ENCODE results near the gene PARD3. TPM values are rescaled to one million over a fixed set of nuclear protein-coding genes. Genes with fewer than 3 reads are reported as not detected.

The PARD3 gene
- total and polyA plus RNA-seq, 2 experiments from 2014 or later = 6.3 to 21.2 TPM

GRCh38 chr10:34310234-34310633 is 504.9 kb downstream of the PARD3 start:
- DNase-seq = no peak
- 88 to 90% methylated on average over 4 of the region's 4 CpGs for WGBS, 2 experiments (ENCODE audit: low coverage in 1 of 2, low lambda C conversion rate in 2 of 2, missing lambda C conversion rate in 2 of 2)
- in situ Hi-C loops (cut with MboI) = no loop called here

GRCh38 chr10:34305189-34305588 is 509.9 kb downstream of the PARD3 start:
- 96 to 98% methylated on average over 6 of the region's 6 CpGs for WGBS, 2 experiments (ENCODE audit: low coverage in 1 of 2, low lambda C conversion rate in 2 of 2, missing lambda C conversion rate in 2 of 2)
- H4K20me1 ChIP-seq (ENCODE audit: insufficient read depth) = no peaks in the 10 kb centered on the region
- no peaks in the 10 kb centered on the region for H3K4me1 ChIP-seq (ENCODE audit: insufficient read depth)
- H3K27ac ChIP-seq = no peak overlapping the region
- no peaks in the 10 kb centered on the region for H3F3A ChIP-seq (ENCODE audit: insufficient read depth)
- in situ Hi-C loops (cut with MboI) = no loop called here
- no peak overlapping the region for H2AFZ ChIP-seq
- H3K27me3 ChIP-seq (replicated peaks; ENCODE audit: insufficient read depth) = no peaks in the 10 kb centered on the region
- no peaks in the 10 kb centered on the region for H3K9me3 ChIP-seq (ENCODE audit: low read depth)
- H3K9me2 ChIP-seq (ENCODE audit: insufficient read depth) = no peaks in the 10 kb centered on the region
- H3K9ac ChIP-seq = no peak overlapping the region
- no peaks in the 10 kb centered on the region for H3K79me2 ChIP-seq (ENCODE audit: insufficient read depth)
- DNase-seq = no peak
- TF ChIP-seq EZH2phosphoT487 (IDR thresholded peaks at IDR 0.05; ENCODE audit: insufficient read depth, low read depth) (no peak), EZH2 (IDR thresholded peaks at IDR 0.05; ENCODE audit: insufficient read depth, poor library complexity, severe bottlenecking) (no peak)
- no peak overlapping the region for H3K4me3 ChIP-seq
- no peak overlapping the region for H3K4me2 ChIP-seq (ENCODE audit: unreplicated experiment)
- H3K36me3 ChIP-seq (ENCODE audit: low read depth) = no peaks in the 10 kb centered on the region

More at GRCh38 chr10:34310234-34310633, 504.9 kb downstream of the PARD3 start:
- no peaks in the 10 kb centered on the region for H3K36me3 ChIP-seq (ENCODE audit: low read depth)
- H3K4me3 ChIP-seq = no peak overlapping the region
- H4K20me1 ChIP-seq (ENCODE audit: insufficient read depth) = no peaks in the 10 kb centered on the region
- no peak overlapping the region for H2AFZ ChIP-seq
- H3F3A ChIP-seq (ENCODE audit: insufficient read depth) = no peaks in the 10 kb centered on the region
- TF ChIP-seq EZH2 (IDR thresholded peaks at IDR 0.05; ENCODE audit: insufficient read depth, poor library complexity, severe bottlenecking) (no peak), EZH2phosphoT487 (IDR thresholded peaks at IDR 0.05; ENCODE audit: insufficient read depth, low read depth) (no peak)
- H3K9me3 ChIP-seq (ENCODE audit: low read depth) = no peaks in the 10 kb centered on the region
- no peaks in the 10 kb centered on the region for H3K4me1 ChIP-seq (ENCODE audit: insufficient read depth)
- H3K27ac ChIP-seq = no peak overlapping the region
- no peaks in the 10 kb centered on the region for H3K27me3 ChIP-seq (replicated peaks; ENCODE audit: insufficient read depth)
- no peaks in the 10 kb centered on the region for H3K79me2 ChIP-seq (ENCODE audit: insufficient read depth)
- no peak overlapping the region for H3K9ac ChIP-seq
- H3K9me2 ChIP-seq (ENCODE audit: insufficient read depth) = no peaks in the 10 kb centered on the region
- no peak overlapping the region for H3K4me2 ChIP-seq (ENCODE audit: unreplicated experiment)

GRCh38 chr10:34303022-34303421 is 512.1 kb downstream of the PARD3 start:
- H3K27me3 ChIP-seq (replicated peaks; ENCODE audit: insufficient read depth) = no peaks in the 10 kb centered on the region
- H3K27ac ChIP-seq = no peak overlapping the region
- no peaks in the 10 kb centered on the region for H3K9me3 ChIP-seq (ENCODE audit: low read depth)
- H3K9me2 ChIP-seq (ENCODE audit: insufficient read depth) = no peaks in the 10 kb centered on the region
- H4K20me1 ChIP-seq (ENCODE audit: insufficient read depth) = no peaks in the 10 kb centered on the region
- H3K4me2 ChIP-seq (ENCODE audit: unreplicated experiment) = no peak overlapping the region
- no peak overlapping the region for H2AFZ ChIP-seq
- H3K36me3 ChIP-seq (ENCODE audit: low read depth) = no peaks in the 10 kb centered on the region
- no peak for DNase-seq
- TF ChIP-seq EZH2 (IDR thresholded peaks at IDR 0.05; ENCODE audit: insufficient read depth, poor library complexity, severe bottlenecking) = no peak
- in situ Hi-C loops (cut with MboI) = no loop called here
- H3F3A ChIP-seq (ENCODE audit: insufficient read depth) = peaks cover 7% of the 10 kb centered on the region; the same call in 1 of the 2 replicates
- peaks cover 9% of the 10 kb centered on the region for H3K4me1 ChIP-seq (ENCODE audit: insufficient read depth)
- H3K9ac ChIP-seq = no peak overlapping the region
- WGBS, 2 experiments (ENCODE audit: low coverage in 1 of 2, low lambda C conversion rate in 2 of 2, missing lambda C conversion rate in 2 of 2) = 94 to 100% methylated on average over 2 of the region's 2 CpGs
- H3K79me2 ChIP-seq (ENCODE audit: insufficient read depth) = no peaks in the 10 kb centered on the region
- no peak overlapping the region for H3K4me3 ChIP-seq

- Histone ChIP-seq H3K9ac (no peak overlapping the region), H3F3A (ENCODE audit: insufficient read depth) (peaks cover 7% of the 10 kb centered on the region; the same call in 1 of the 2 replicates), H3K27me3 (replicated peaks; ENCODE audit: insufficient read depth) (no peaks in the 10 kb centered on the region), H3K27ac (no peak overlapping the region), H3K4me3 (no peak overlapping the region), H2AFZ (no peak overlapping the region), H4K20me1 (ENCODE audit: insufficient read depth) (no peaks in the 10 kb centered on the region), H3K9me3 (ENCODE audit: low read depth) (no peaks in the 10 kb centered on the region), H3K4me2 (ENCODE audit: unreplicated experiment) (peak overlapping the region; percentile 51), H3K9me2 (ENCODE audit: insufficient read depth) (no peaks in the 10 kb centered on the region), H3K4me1 (ENCODE audit: insufficient read depth) (peaks cover 9% of the 10 kb centered on the region), H3K36me3 (ENCODE audit: low read depth) (no peaks in the 10 kb centered on the region), H3K79me2 (ENCODE audit: insufficient read depth) (no peaks in the 10 kb centered on the region)
- WGBS, 2 experiments (ENCODE audit: low coverage in 1 of 2, low lambda C conversion rate in 2 of 2, missing lambda C conversion rate in 2 of 2) = 22 to 31% methylated on average over 3 of the region's 3 CpGs
- in situ Hi-C loops (cut with MboI) = loop anchor here (25.0 kb wide), 1 partner anchor 962 kb away; the partner anchor contains the start of gene NRP1
- TF ChIP-seq EZH2 (IDR thresholded peaks at IDR 0.05; ENCODE audit: insufficient read depth, poor library complexity, severe bottlenecking) (no peak), EZH2phosphoT487 (IDR thresholded peaks at IDR 0.05; ENCODE audit: insufficient read depth, low read depth) (no peak)
- DNase-seq = peak; percentile 49
These were observed 515.9 kb downstream of the PARD3 start for GRCh38 chr10:34299105-34299611.
